Smooth muscle cell (in vitro differentiated cells): ENCODE results near the gene ACCSL. TPM values are rescaled to one million over a fixed set of nuclear protein-coding genes. Genes with fewer than 3 reads are reported as not detected.

Experiments used
- DNase-seq: peaks from one replicate; lab custom pipeline; 2025; ENCODE audit not compliant: unreplicated experiment; lab: John Stamatoyannopoulos, UW
- H2AFZ ChIP-seq: fragments of 200-600 bp; sonication (generic); 2 replicates; pipeline ENCODE4 v1.6.0; 2016; ENCODE audit warnings: antibody characterized with exemption, low read depth, mild to moderate bottlenecking
- H3F3A ChIP-seq: fragments of 200-600 bp; sonication (generic); 2 replicates; pipeline ENCODE4 v1.6.0; 2017; ENCODE audit warnings: antibody characterized with exemption, low read depth
- H3K27ac ChIP-seq: fragments of 200-600 bp; sonication (generic); 2 replicates; pipeline ENCODE4 v1.5.1; 2016; ENCODE audit warnings: low read depth, mild to moderate bottlenecking
- H3K27me3 ChIP-seq: fragments of 200-600 bp; sonication (generic); 2 replicates; pipeline ENCODE4 v1.6.1; 2016; ENCODE audit warnings: low read depth, mild to moderate bottlenecking
- H3K36me3 ChIP-seq: fragments of 200-600 bp; sonication (generic); 2 replicates; pipeline ENCODE4 v1.5.1; 2016; ENCODE audit warnings: low read depth
- H3K4me1 ChIP-seq: fragments of 200-600 bp; sonication (generic); 2 replicates; pipeline ENCODE4 v1.5.1; 2016; ENCODE audit warnings: low read depth
- H3K4me2 ChIP-seq: fragments of 200-600 bp; sonication (generic); 2 replicates; pipeline ENCODE4 v1.6.0; 2016; ENCODE audit warnings: mild to moderate bottlenecking
- H3K4me3 ChIP-seq: fragments of 200-600 bp; sonication (generic); 2 replicates; pipeline ENCODE4 v1.5.1; 2016; ENCODE audit warnings: mild to moderate bottlenecking
- H3K79me2 ChIP-seq: fragments of 200-600 bp; sonication (generic); 2 replicates; pipeline ENCODE4 v1.6.0; 2016; ENCODE audit warnings: low read depth, mild to moderate bottlenecking
- H3K9ac ChIP-seq: fragments of 200-600 bp; sonication (generic); 2 replicates; pipeline ENCODE4 v1.6.0; 2016; ENCODE audit warnings: low read depth
- H3K9me3 ChIP-seq: fragments of 200-600 bp; sonication (generic); replicated peaks from 2 replicates; pipeline ENCODE4 v1.5.1; 2016; ENCODE audit warnings: low read depth
- H4K20me1 ChIP-seq: fragments of 200-600 bp; sonication (generic); 2 replicates; pipeline ENCODE4 v1.6.0; 2016; ENCODE audit warnings: low read depth
- CTCF ChIP-seq: fragments of 200-600 bp; sonication (generic); IDR thresholded peaks from 2 replicates; pipeline ENCODE4 v1.5.1; 2017; ENCODE audit warnings: borderline replicate concordance, mild to moderate bottlenecking, antibody characterized with exemption; ENCODE audit not compliant: insufficient read depth, poor library complexity, severe bottlenecking
- WGBS: methylation state at CpG from one replicate; pipeline ENCODE4 v1.1.7; 2016; ENCODE audit warnings: low lambda C conversion rate; 5-methylcytosine and 5-hydroxymethylcytosine counted together
- polyA plus RNA-seq: library from polyadenylated mRNA; unstranded; fragments of >200 nt; fragmentation: Nextera tagmentation; extraction: Ambion mirVana; gene quantifications from 2 replicates; pipeline ENCODE4 v1.2.1, GENCODE V29; 2016
- total RNA-seq: library from RNA; depleted of rRNA; stranded (reverse); fragments of >200 nt; gene quantifications from 2 replicates; pipeline ENCODE4 v1.2.3, GENCODE V29; 2014

The ACCSL gene
- total and polyA plus RNA-seq, 2 experiments from 2014 or later = not detected

DNA sequence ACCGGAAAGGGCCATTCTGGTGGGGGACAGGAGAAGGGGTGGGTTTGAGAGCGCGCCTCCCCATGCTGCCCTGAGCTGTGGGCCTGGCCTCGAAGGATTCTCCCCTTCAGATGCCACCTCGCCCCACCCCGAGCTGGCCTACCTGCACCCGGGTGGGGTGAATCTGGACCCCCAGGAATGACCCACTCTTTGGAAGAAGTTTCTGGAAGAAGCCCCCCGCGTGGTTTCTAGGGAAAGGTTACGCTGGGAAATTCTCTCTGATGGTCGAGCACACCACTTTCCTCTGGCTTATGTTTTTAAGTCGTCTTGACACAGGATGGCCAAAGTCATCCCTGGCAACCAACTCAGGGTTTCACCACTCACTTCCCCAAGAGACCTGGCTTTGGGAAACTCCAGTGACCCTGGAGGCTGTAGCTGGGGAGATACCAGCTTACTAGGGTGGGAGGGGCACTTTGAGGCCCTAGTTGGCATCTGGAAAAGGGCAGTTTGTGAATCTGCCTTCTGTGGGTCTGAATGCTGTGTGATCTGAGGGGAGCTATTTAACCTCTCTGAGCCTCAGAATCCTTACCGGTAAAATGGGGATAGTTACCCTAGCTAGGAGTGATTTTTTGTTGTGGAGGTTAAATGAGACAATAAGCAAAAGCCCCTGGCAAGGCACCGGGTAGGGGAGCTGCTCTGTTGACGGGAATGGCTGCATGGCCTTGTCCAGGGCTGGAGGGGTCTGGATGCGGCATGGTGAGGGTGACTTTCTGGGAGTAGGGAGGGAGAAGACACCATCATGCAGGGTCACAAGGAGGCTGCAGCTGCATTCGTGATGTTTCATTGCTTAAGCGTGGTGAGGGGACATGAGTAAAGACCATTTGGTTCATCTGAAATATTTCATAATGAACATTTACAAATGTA, 45.3 kb upstream of the ACCSL start:
- Histone ChIP-seq H3K79me2 (no peaks in the 10 kb centered on the region), H3K9me3 (no peaks in the 10 kb centered on the region), H3K4me3 (no peak overlapping the region), H3K4me2 (no peak overlapping the region), H3K4me1 (peaks cover 5% of the 10 kb centered on the region), H3F3A (no peaks in the 10 kb centered on the region), H4K20me1 (no peaks in the 10 kb centered on the region), H2AFZ (no peak overlapping the region), H3K36me3 (no peaks in the 10 kb centered on the region), H3K27me3 (no peaks in the 10 kb centered on the region), H3K9ac (no peak overlapping the region), H3K27ac (no peak overlapping the region)
- 89% methylated on average over 18 of the region's 18 CpGs for WGBS
- no peak for DNase-seq
- no peak for TF ChIP-seq CTCF

- Histone ChIP-seq H3K9me3 (no peaks in the 10 kb centered on the region), H3K4me2 (no peak overlapping the region), H3K27ac (no peak overlapping the region), H2AFZ (no peak overlapping the region), H3K27me3 (no peaks in the 10 kb centered on the region), H3K9ac (no peak overlapping the region), H3K79me2 (no peaks in the 10 kb centered on the region), H3F3A (no peaks in the 10 kb centered on the region), H4K20me1 (no peaks in the 10 kb centered on the region), H3K4me1 (peaks cover 5% of the 10 kb centered on the region), H3K36me3 (no peaks in the 10 kb centered on the region), H3K4me3 (no peak overlapping the region)
- 96% methylated on average over 9 of the region's 9 CpGs for WGBS
- DNase-seq = no peak
- TF ChIP-seq CTCF = no peak
Observed at GRCh38 chr11:44003736-44004451, 43.9 kb upstream of the ACCSL start.

DNA sequence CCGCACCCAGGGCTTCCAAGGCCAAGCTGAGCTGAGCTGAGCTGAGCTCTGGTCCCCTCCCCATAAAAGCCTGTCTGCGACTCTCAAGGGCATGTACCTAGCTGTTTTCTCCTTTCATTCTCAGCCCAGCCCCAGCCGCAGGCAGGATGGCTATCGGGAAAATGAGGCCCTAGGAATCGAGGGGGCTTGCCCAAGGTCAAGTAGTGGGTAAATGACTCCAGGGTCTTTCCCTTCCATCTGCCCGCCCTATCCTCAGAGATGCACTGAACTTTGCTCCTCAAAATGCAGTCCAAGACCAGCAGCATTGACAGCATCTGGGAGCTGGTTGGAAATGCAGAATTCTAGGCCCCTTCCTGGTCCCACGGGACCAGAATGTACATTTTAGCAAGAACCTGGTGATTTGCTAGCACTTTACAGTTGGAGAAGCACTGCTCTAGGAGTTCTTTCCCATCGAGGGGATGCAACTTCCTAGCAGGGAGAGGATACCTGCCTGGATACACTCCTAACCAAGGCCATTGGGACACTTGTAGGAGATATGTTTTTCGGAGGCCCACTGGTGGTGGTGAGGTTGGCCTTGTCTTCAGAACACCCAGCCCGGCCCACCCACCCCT, 43.2 kb upstream of the ACCSL start:
- Histone ChIP-seq H2AFZ (no peak overlapping the region), H3K79me2 (no peaks in the 10 kb centered on the region), H4K20me1 (no peaks in the 10 kb centered on the region), H3K4me1 (peaks cover 5% of the 10 kb centered on the region), H3K27me3 (no peaks in the 10 kb centered on the region), H3K9me3 (no peaks in the 10 kb centered on the region), H3K9ac (no peak overlapping the region), H3F3A (no peaks in the 10 kb centered on the region), H3K4me2 (no peak overlapping the region), H3K36me3 (no peaks in the 10 kb centered on the region), H3K27ac (no peak overlapping the region), H3K4me3 (no peak overlapping the region)
- no peak for TF ChIP-seq CTCF
- 88% methylated on average over 8 of the region's 10 CpGs for WGBS
- no peak for DNase-seq
